Activated T-helper 1 cell treated with anti-CD3 and anti-CD28 coated beads, Interleukin-12 subunit alpha, Interleukin-12 subunit beta, Interleukin-2, Interleukin-4 antibody, amounts not matched to agents 30 ng/mL and 10 ng/mL and 1 ng/mL, durations not matched to agents 14 hours and 24 hours and 36 hours (primary cell): ENCODE data around the gene TNS3. TPM values are rescaled to one million over a fixed set of nuclear protein-coding genes. Genes with fewer than 3 reads are reported as not detected.

Source experiments
- DNase-seq: peaks from one replicate; pipeline ENCODE4 v3.0.0; 2021; ENCODE audit warnings: low spot score
- H3K27ac Mint-ChIP-seq: one replicate; pipeline ENCODE4 v1.8.0; 2021; ENCODE audit warnings: mild to moderate bottlenecking, mixed read lengths
- H3K27me3 Mint-ChIP-seq: one replicate; pipeline ENCODE4 v1.8.0; 2022; ENCODE audit warnings: mild to moderate bottlenecking, moderate library complexity, mixed read lengths; ENCODE audit not compliant: insufficient read depth
- H3K36me3 Mint-ChIP-seq: one replicate; pipeline ENCODE4 v1.8.0; 2021; ENCODE audit warnings: low read depth, mixed read lengths
- H3K4me1 Mint-ChIP-seq: one replicate; pipeline ENCODE4 v1.8.0; 2021; ENCODE audit warnings: low read depth, mixed read lengths
- H3K4me3 Mint-ChIP-seq: one replicate; pipeline ENCODE4 v1.8.0; 2021; ENCODE audit warnings: mild to moderate bottlenecking, moderate library complexity, mixed read lengths
- H3K9me3 Mint-ChIP-seq: one replicate; pipeline ENCODE4 v1.8.0; 2021; ENCODE audit warnings: mixed read lengths
- intact Hi-C: fragments of 100-400 bp; cut with micrococcal nuclease; formaldehyde crosslinking; loops from one replicate; pipeline ENCODE4 v1.15.1; 2024
- total RNA-seq: library from RNA; stranded (reverse); gene quantifications from 2 replicates; pipeline ENCODE4 v1.2.3, GENCODE V29; 2022

TNS3 gene
- total RNA-seq, 1 donor from 2014 or later = 5.8 TPM

- Mint-ChIP-seq H3K27me3 (no peaks in the 10 kb centered on the region), H3K27ac (no peak overlapping the region), H3K4me3 (no peak overlapping the region), H3K36me3 (no peaks in the 10 kb centered on the region), H3K4me1 (no peaks in the 10 kb centered on the region), H3K9me3 (no peaks in the 10 kb centered on the region)
- intact Hi-C loops = no loop called here
- no peak for DNase-seq
Observed at GRCh38 chr7:47510786-47511185, 71.1 kb downstream of the TNS3 start.

- Mint-ChIP-seq H3K27me3 (no peaks in the 10 kb centered on the region), H3K4me3 (no peak overlapping the region), H3K36me3 (no peaks in the 10 kb centered on the region), H3K27ac (no peak overlapping the region), H3K9me3 (no peaks in the 10 kb centered on the region), H3K4me1 (no peaks in the 10 kb centered on the region)
- intact Hi-C loops = no loop called here
- no peak for DNase-seq
Observed at GRCh38 chr7:47510192-47510591, 71.7 kb downstream of the TNS3 start.

- Mint-ChIP-seq H3K27me3 (no peaks in the 10 kb centered on the region), H3K27ac (no peak overlapping the region), H3K36me3 (no peaks in the 10 kb centered on the region), H3K4me3 (no peak overlapping the region), H3K9me3 (no peaks in the 10 kb centered on the region), H3K4me1 (no peaks in the 10 kb centered on the region)
- DNase-seq = no peak
- intact Hi-C loops = no loop called here
Observed at GRCh38 chr7:47509571-47509970, 72.3 kb downstream of the TNS3 start.

GRCh38 chr7:47508389-47509380 lies 73.2 kb downstream of the TNS3 start:
- intact Hi-C loops = no loop called here
- H3K4me1 Mint-ChIP-seq = no peaks in the 10 kb centered on the region
- no peak overlapping the region for H3K27ac Mint-ChIP-seq
- H3K9me3 Mint-ChIP-seq = no peaks in the 10 kb centered on the region
- no peaks in the 10 kb centered on the region for H3K27me3 Mint-ChIP-seq
- H3K4me3 Mint-ChIP-seq = no peak overlapping the region
- H3K36me3 Mint-ChIP-seq = no peaks in the 10 kb centered on the region
- no peak for DNase-seq

- H3K27me3 Mint-ChIP-seq = no peaks in the 10 kb centered on the region
- H3K4me3 Mint-ChIP-seq = no peak overlapping the region
- no peaks in the 10 kb centered on the region for H3K9me3 Mint-ChIP-seq
- no peaks in the 10 kb centered on the region for H3K36me3 Mint-ChIP-seq
- H3K4me1 Mint-ChIP-seq = no peaks in the 10 kb centered on the region
- DNase-seq = no peak
- H3K27ac Mint-ChIP-seq = no peak overlapping the region
- intact Hi-C loops = no loop called here
Observed at GRCh38 chr7:47507522-47507921, 74.4 kb downstream of the TNS3 start.

- Mint-ChIP-seq H3K27me3 (no peaks in the 10 kb centered on the region), H3K27ac (no peak overlapping the region), H3K4me1 (no peaks in the 10 kb centered on the region), H3K4me3 (no peak overlapping the region), H3K36me3 (no peaks in the 10 kb centered on the region), H3K9me3 (no peaks in the 10 kb centered on the region)
- no peak for DNase-seq
- intact Hi-C loops = no loop called here
Observed at GRCh38 chr7:47506382-47507339, 75.2 kb downstream of the TNS3 start.

- Mint-ChIP-seq H3K27me3 (no peaks in the 10 kb centered on the region), H3K4me3 (no peak overlapping the region), H3K4me1 (no peaks in the 10 kb centered on the region), H3K36me3 (no peaks in the 10 kb centered on the region), H3K27ac (no peak overlapping the region), H3K9me3 (no peaks in the 10 kb centered on the region)
- intact Hi-C loops = no loop called here
- no peak for DNase-seq
Observed at GRCh38 chr7:47505312-47506007, 76.5 kb downstream of the TNS3 start.

GRCh38 chr7:47504551-47505311 lies 77.2 kb downstream of the TNS3 start:
- no peaks in the 10 kb centered on the region for H3K9me3 Mint-ChIP-seq
- no peak overlapping the region for H3K4me3 Mint-ChIP-seq
- H3K36me3 Mint-ChIP-seq = no peaks in the 10 kb centered on the region
- no peaks in the 10 kb centered on the region for H3K4me1 Mint-ChIP-seq
- H3K27ac Mint-ChIP-seq = no peak overlapping the region
- no peak for DNase-seq
- intact Hi-C loops = no loop called here
- H3K27me3 Mint-ChIP-seq = no peaks in the 10 kb centered on the region

- H3K4me3 Mint-ChIP-seq = no peak overlapping the region
- no peaks in the 10 kb centered on the region for H3K9me3 Mint-ChIP-seq
- no peak for DNase-seq
- no peaks in the 10 kb centered on the region for H3K36me3 Mint-ChIP-seq
- intact Hi-C loops = no loop called here
- no peaks in the 10 kb centered on the region for H3K27me3 Mint-ChIP-seq
- no peaks in the 10 kb centered on the region for H3K4me1 Mint-ChIP-seq
- H3K27ac Mint-ChIP-seq = no peak overlapping the region
Observed at GRCh38 chr7:47503281-47503680, 78.6 kb downstream of the TNS3 start.

GRCh38 chr7:47502240-47502877 lies 79.6 kb downstream of the TNS3 start:
- H3K27me3 Mint-ChIP-seq = no peaks in the 10 kb centered on the region
- no peak for DNase-seq
- intact Hi-C loops = no loop called here
- no peaks in the 10 kb centered on the region for H3K9me3 Mint-ChIP-seq
- H3K27ac Mint-ChIP-seq = no peak overlapping the region
- no peaks in the 10 kb centered on the region for H3K36me3 Mint-ChIP-seq
- no peaks in the 10 kb centered on the region for H3K4me1 Mint-ChIP-seq
- no peak overlapping the region for H3K4me3 Mint-ChIP-seq

- Mint-ChIP-seq H3K27me3 (no peaks in the 10 kb centered on the region), H3K36me3 (no peaks in the 10 kb centered on the region), H3K4me1 (no peaks in the 10 kb centered on the region), H3K9me3 (no peaks in the 10 kb centered on the region), H3K27ac (no peak overlapping the region), H3K4me3 (no peak overlapping the region)
- no peak for DNase-seq
- intact Hi-C loops = no loop called here
Observed at GRCh38 chr7:47501406-47501805, 80.5 kb downstream of the TNS3 start.

- Mint-ChIP-seq H3K36me3 (no peaks in the 10 kb centered on the region), H3K9me3 (no peaks in the 10 kb centered on the region), H3K4me3 (no peak overlapping the region), H3K4me1 (no peaks in the 10 kb centered on the region), H3K27me3 (no peaks in the 10 kb centered on the region), H3K27ac (no peak overlapping the region)
- no peak for DNase-seq
- intact Hi-C loops = no loop called here
Observed at GRCh38 chr7:47500103-47500563, 81.8 kb downstream of the TNS3 start.
